HepG2 (cell line): ENCODE data around the gene SMCO1. TPM values are rescaled to one million over a fixed set of nuclear protein-coding genes. Genes with fewer than 3 reads are reported as not detected.

Experiments
- FOXA3 ChIP-seq: IDR thresholded peaks from 2 replicates; pipeline ENCODE4 v1.6.1; 2016; ENCODE audit warnings: missing genetic modification reagents, missing compliant biosample characterization
- FOXC1 ChIP-seq: sonication (generic); formaldehyde crosslinking; IDR thresholded peaks from 2 replicates; pipeline ENCODE4 v1.8.0; 2022; ENCODE audit warnings: mild to moderate bottlenecking, missing genetic modification reagents, borderline replicate concordance
- HNF1A ChIP-seq, 2 experiments: sonication (generic) in 1 of 2; formaldehyde crosslinking in 1 of 2; IDR thresholded peaks; 2 replicates each; pipeline versions ENCODE4 v1.4.0 to v1.6.1; 2016 to 2020; ENCODE audit warnings: borderline replicate concordance in 1 of 2, low read depth in 1 of 2, mild to moderate bottlenecking in 1 of 2, missing genetic modification reagents in 1 of 2
- ISL2 ChIP-seq: sonication (generic); formaldehyde crosslinking; IDR thresholded peaks from 2 replicates; pipeline ENCODE4 v1.5.0; 2020; ENCODE audit warnings: missing genetic modification reagents
- KDM3A ChIP-seq: IDR thresholded peaks from 2 replicates; pipeline ENCODE4 v1.6.1; 2018; ENCODE audit warnings: low read depth, missing compliant biosample characterization
- RFX3 ChIP-seq: IDR thresholded peaks from 2 replicates; pipeline ENCODE4 v1.6.1; 2016; ENCODE audit warnings: missing biosample characterization, missing genetic modification reagents
- SCMH1 ChIP-seq: sonication (generic); formaldehyde crosslinking; IDR thresholded peaks from 2 replicates; pipeline ENCODE4 v1.9.0; 2021; ENCODE audit warnings: missing genetic modification reagents, mild to moderate bottlenecking, borderline replicate concordance
- U2AF1 ChIP-seq: fragments of 200-400 bp; formaldehyde crosslinking; optimal IDR thresholded peaks from 2 replicates; pipeline ENCODE3; 2017; ENCODE audit warnings: mild to moderate bottlenecking, low read depth, low read length
- ZGPAT ChIP-seq: IDR thresholded peaks from 2 replicates; pipeline ENCODE4 v1.6.1; 2016; ENCODE audit warnings: mild to moderate bottlenecking
- ZNF142 ChIP-seq: sonication (generic); formaldehyde crosslinking; IDR thresholded peaks from 2 replicates; pipeline ENCODE4 v1.4.0; 2020; ENCODE audit warnings: missing genetic modification reagents
- ZNF414 ChIP-seq: sonication (generic); formaldehyde crosslinking; IDR thresholded peaks from 2 replicates; pipeline ENCODE4 v1.5.0; 2020; ENCODE audit warnings: missing genetic modification reagents
- ZNF740 ChIP-seq: sonication (generic); formaldehyde crosslinking; IDR thresholded peaks from 2 replicates; pipeline ENCODE4 v1.4.0; 2020; ENCODE audit warnings: missing genetic modification reagents
- ZNF850 ChIP-seq: sonication (generic); formaldehyde crosslinking; conservative IDR thresholded peaks from 2 replicates; pipeline ENCODE4 v1.9.0; 2021; ENCODE audit warnings: mild to moderate bottlenecking, missing genetic modification reagents
- polyA plus RNA-seq, 8 experiments: library from polyadenylated mRNA; depleted of rRNA in 3 of 8; stranded (reverse) in 7 of 8; unstranded in 1 of 8; fragments of >200 nt; fragmentation: Illumina TruSeq in 4 of 8; extraction: Trizol in 4 of 8; gene quantifications; 2 replicates each; pipeline versions ENCODE4 v1.2.1 to v1.2.3, GENCODE V29; 2011 to 2016; ENCODE audit warnings: low read depth in 4 of 8, missing spikeins in 1 of 8, mixed read lengths in 1 of 8; ENCODE audit not compliant: insufficient read depth in 1 of 8
- total RNA-seq, 5 experiments: library from RNA; depleted of rRNA; stranded (reverse); fragments of >200 nt; fragmentation: Illumina TruSeq; extraction: Trizol; gene quantifications; 2 replicates each; pipeline ENCODE4 v1.2.3, GENCODE V29; 2016; ENCODE audit warnings: low read depth in 1 of 5

Gene SMCO1
- total and polyA plus RNA-seq, 2 of the 13 experiments (the other 11 are each of a cell fraction or from before 2014, with no cell fraction given), result not detected

- TF ChIP-seq ZNF142 (CRISPR knock-in tag), result no peak
- 0 out of 2 replicates have a peak, but pooled peaks have one; percentile 15 for TF ChIP-seq HNF1A (IDR thresholded peaks at IDR 0.05; ENCODE audit: low read depth)
- TF ChIP-seq HNF1A (CRISPR knock-in tag; IDR thresholded peaks at IDR 0.05; ENCODE audit: borderline replicate concordance), result no peak; the same call in 1 of the 2 replicates
- 0 out of 2 replicates have a peak, but pooled peaks have one; percentile 66 for TF ChIP-seq ZGPAT (CRISPR knock-in tag)
- no peak for TF ChIP-seq KDM3A
- peak; percentile 51 for TF ChIP-seq FOXA3 (CRISPR knock-in tag)
- peak; percentile 84 for TF ChIP-seq ISL2 (CRISPR knock-in tag)
- TF ChIP-seq FOXC1 (CRISPR knock-in tag), result no peak
- TF ChIP-seq RFX3 (CRISPR knock-in tag), result no peak
- no peak for TF ChIP-seq ZNF414 (CRISPR knock-in tag)
- TF ChIP-seq ZNF740 (CRISPR knock-in tag), result no peak
- 0 out of 2 replicates have a peak, but pooled peaks have one; percentile 21 for TF ChIP-seq ZNF850 (CRISPR knock-in tag)
- TF ChIP-seq SCMH1, result no peak
- TF ChIP-seq U2AF1, result no peak
Measured at GRCh38 chr3:196503196-196504076, 11.7 kb downstream of the SMCO1 start, which contains the start of gene RNF168 (continued).
